Gastroesophageal sphincter (tissue), 4 donors: ENCODE results near the gene PDE1C. TPM values are rescaled to one million over a fixed set of nuclear protein-coding genes. Genes with fewer than 3 reads are reported as not detected.
"Not testable (repeated sequence)": the region's sequence is repeated elsewhere in the genome, so short reads cannot be mapped to it uniquely, and the experiment has no call there.

Experiments used
- ATAC-seq: fragments of 150-250 bp; one replicate; pipeline ENCODE4 v1.9.1; 2016; ENCODE audit warnings: mild to moderate bottlenecking, moderate library complexity
- H3K27ac ChIP-seq, 4 donors: fragments of 200-600 bp; sonication (generic) in 3 of 4; 1 replicate in 3 of 4; 2 replicates in 1 of 4; pipeline ENCODE4 v1.5.1; 2016 to 2019
- H3K27me3 ChIP-seq: fragments of 200-600 bp; sonication (generic); one replicate; pipeline ENCODE4 v1.5.1; 2019
- H3K36me3 ChIP-seq, 2 donors: fragments of 200-600 bp; sonication (generic); one replicate each; pipeline ENCODE4 v1.5.1; 2019; ENCODE audit warnings: control low read depth in 1 of 2
- H3K4me1 ChIP-seq, 3 donors: fragments of 200-600 bp; sonication (generic); 1 replicate in 2 of 3; 2 replicates in 1 of 3; pipeline ENCODE4 v1.5.1; 2016 to 2019; ENCODE audit warnings: control low read depth in 2 of 3
- H3K4me3 ChIP-seq, 2 donors: fragments of 200-600 bp; sonication (generic); one replicate each; pipeline ENCODE4 v1.5.1; 2019; ENCODE audit warnings: mild to moderate bottlenecking in 1 of 2, moderate library complexity in 1 of 2
- H3K9me3 ChIP-seq, 3 donors: fragments of 200-600 bp; sonication (generic); one replicate each; pipeline ENCODE4 v1.5.1; 2017 to 2019; ENCODE audit warnings: control low read depth in 2 of 3
- CTCF ChIP-seq, 4 experiments: fragments of 200-600 bp in 2 of 4; fragments of 450-650 bp in 2 of 4; sonication (generic) in 1 of 4; IDR thresholded peaks; one replicate each; pipeline ENCODE4 v1.5.1; 2017 to 2019; ENCODE audit warnings: antibody characterized with exemption in 4 of 4, mild to moderate bottlenecking in 2 of 4, moderate library complexity in 2 of 4
- EP300 ChIP-seq: sonication (generic); formaldehyde crosslinking; IDR thresholded peaks from one replicate; pipeline ENCODE4 v1.6.1; 2017; ENCODE audit warnings: antibody characterized with exemption, mild to moderate bottlenecking
- POLR2A ChIP-seq, 2 donors: fragments of 450-650 bp; IDR thresholded peaks; one replicate each; pipeline ENCODE4 v1.6.1; 2017; ENCODE audit warnings: antibody characterized with exemption in 2 of 2, mild to moderate bottlenecking in 2 of 2, moderate library complexity in 1 of 2
- POLR2AphosphoS5 ChIP-seq: sonication (generic); formaldehyde crosslinking; IDR thresholded peaks from one replicate; pipeline ENCODE4 v1.6.1; 2017; ENCODE audit warnings: antibody characterized with exemption
- WGBS, 2 donors: methylation state at CpG; one replicate each; pipeline ENCODE4 v1.1.5; 2018; ENCODE audit warnings: low coverage in 1 of 2; 5-methylcytosine and 5-hydroxymethylcytosine counted together
- total RNA-seq, 4 donors: library from RNA; depleted of rRNA; stranded (reverse); fragments of >200 nt; gene quantifications; one replicate each; pipeline ENCODE4 v1.1.0, GENCODE V29; 2016

The PDE1C gene
- total RNA-seq, 4 donors from 2014 or later, result 17.2 to 28.8 (median 21.7) TPM

DNA sequence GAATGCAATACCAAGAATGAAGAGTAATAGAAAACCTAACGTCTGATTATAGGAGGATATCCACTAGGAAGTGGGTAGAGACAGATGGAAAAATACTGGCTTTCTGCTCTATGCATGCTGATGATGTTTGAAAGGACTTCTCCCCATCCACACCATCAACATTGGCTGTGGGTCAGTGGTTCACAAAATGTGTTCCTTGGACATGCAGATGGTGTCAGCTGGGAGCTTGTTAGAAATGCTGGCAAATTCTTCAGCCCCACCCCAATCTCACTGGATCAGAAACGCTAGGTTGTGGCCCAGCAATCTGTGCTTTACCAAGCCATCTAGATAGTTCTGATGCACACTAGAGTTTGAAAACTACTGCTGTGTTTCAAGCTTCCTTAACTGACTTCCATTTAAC, 219.1 kb downstream of the PDE1C start:
- Histone ChIP-seq H3K36me3 (peaks cover 0 to 16% of the 10 kb centered on the region in 2 donors), H3K4me3 (no peak overlapping the region), H3K4me1 (no peaks in the 10 kb centered on the region), H3K9me3 (no peaks in the 10 kb centered on the region), H3K27ac (no peak overlapping the region), H3K27me3 (no peaks in the 10 kb centered on the region)
- WGBS, 2 donors, result 59 to 73% methylated on average over 2 of the region's 2 CpGs
- no peak for ATAC-seq
- no peak for TF ChIP-seq EP300
- no peak for TF ChIP-seq POLR2A (IDR thresholded peaks at IDR 0.05)
- no peak for TF ChIP-seq CTCF (IDR thresholded peaks at IDR 0.05)
- no peak for TF ChIP-seq POLR2AphosphoS5

GRCh38 chr7:31850601-31851000, 219.6 kb downstream of the PDE1C start:
- no peak for TF ChIP-seq EP300
- no peak for TF ChIP-seq POLR2AphosphoS5
- TF ChIP-seq CTCF (IDR thresholded peaks at IDR 0.05), result no peak
- TF ChIP-seq POLR2A (IDR thresholded peaks at IDR 0.05), result no peak

GRCh38 chr7:31850066-31850465, 220.1 kb downstream of the PDE1C start:
- Histone ChIP-seq H3K27ac (no peak overlapping the region), H3K27me3 (no peaks in the 10 kb centered on the region), H3K9me3 (no peaks in the 10 kb centered on the region), H3K36me3 (peaks cover 0 to 16% of the 10 kb centered on the region in 2 donors), H3K4me3 (no peak overlapping the region), H3K4me1 (no peaks in the 10 kb centered on the region)
- TF ChIP-seq CTCF (IDR thresholded peaks at IDR 0.05), result no peak
- TF ChIP-seq POLR2A (IDR thresholded peaks at IDR 0.05), result no peak
- no peak for TF ChIP-seq EP300
- TF ChIP-seq POLR2AphosphoS5, result no peak
- ATAC-seq, result no peak
- 89 to 93% methylated on average over 4 to 5 of the region's 5 CpGs for WGBS, 2 donors

More at GRCh38 chr7:31850601-31851000, 219.6 kb downstream of the PDE1C start:
- Histone ChIP-seq H3K9me3 (no peaks in the 10 kb centered on the region), H3K4me1 (no peaks in the 10 kb centered on the region), H3K27me3 (no peaks in the 10 kb centered on the region), H3K4me3 (no peak overlapping the region), H3K27ac (no peak overlapping the region), H3K36me3 (peaks cover 0 to 16% of the 10 kb centered on the region in 2 donors)
- 77 to 89% methylated on average over 3 to 4 of the region's 4 CpGs for WGBS, 2 donors
- no peak for ATAC-seq

GRCh38 chr7:31835471-31835870, 234.7 kb downstream of the PDE1C start:
- peaks cover 0 to 5% of the 10 kb centered on the region in 2 donors for H3K36me3 ChIP-seq
- 61 to 83% methylated on average over 4 of the region's 4 CpGs for WGBS, 2 donors
- no peak overlapping the region for H3K4me3 ChIP-seq
- H3K27me3 ChIP-seq, result no peaks in the 10 kb centered on the region
- no peaks in the 10 kb centered on the region for H3K4me1 ChIP-seq
- H3K27ac ChIP-seq, result no peak overlapping the region
- TF ChIP-seq POLR2AphosphoS5 (no peak), EP300 (no peak), CTCF (IDR thresholded peaks at IDR 0.05) (no peak)
- no peaks in the 10 kb centered on the region for H3K9me3 ChIP-seq
- no peak for ATAC-seq

DNA sequence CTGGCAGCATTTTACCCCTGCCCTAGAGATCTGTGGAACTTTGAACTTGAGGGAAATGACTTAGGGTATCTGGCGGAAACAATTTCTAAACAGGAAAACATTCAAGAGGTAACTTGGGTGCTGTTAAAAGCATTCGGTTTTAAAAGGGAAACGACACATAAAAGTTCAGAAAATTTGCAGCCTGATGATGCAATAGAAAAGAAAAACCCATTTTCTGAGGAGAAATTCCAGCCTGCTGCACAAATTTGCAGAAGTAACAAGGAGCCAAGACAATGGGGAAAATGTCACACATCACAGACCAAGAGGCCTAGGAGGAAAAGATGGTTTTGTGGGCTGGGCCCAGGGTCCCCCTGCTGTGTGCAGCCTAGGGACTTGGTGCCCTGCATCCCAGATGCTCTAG, 236.6 kb downstream of the PDE1C start:
- H3K9me3 ChIP-seq, H3K4me1 ChIP-seq, H3K27me3 ChIP-seq, H3K4me3 ChIP-seq, H3K27ac ChIP-seq, H3K36me3 ChIP-seq, ATAC-seq: not testable (repeated sequence)
- 83% methylated on average over 3 of the region's 3 CpGs; no CpG with 5 or more reads in 1 of the 2 donors for WGBS, 2 donors

DNA sequence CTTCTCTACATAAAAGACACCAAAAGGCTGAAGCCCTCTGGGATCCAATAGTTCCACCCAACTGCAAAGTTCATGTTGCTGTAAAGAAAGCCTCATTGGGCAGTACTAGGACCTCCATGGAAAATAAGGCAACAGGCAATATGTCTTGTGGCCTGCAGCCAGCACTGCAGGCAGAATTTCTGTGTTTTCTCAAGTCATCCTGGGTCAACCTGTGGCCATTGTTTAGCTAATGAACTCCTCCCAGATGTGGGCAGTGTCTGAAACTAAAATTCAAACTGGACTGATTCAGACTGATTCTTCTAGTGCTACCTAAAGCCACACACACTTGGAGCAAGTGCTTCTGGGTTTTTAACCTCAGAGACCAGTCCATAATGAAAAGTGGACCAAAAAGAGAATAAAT, 241.7 kb downstream of the PDE1C start:
- Histone ChIP-seq H3K9me3 (no peaks in the 10 kb centered on the region), H3K4me3 (no peak overlapping the region), H3K27ac (no peak overlapping the region), H3K27me3 (no peaks in the 10 kb centered on the region), H3K4me1 (no peaks in the 10 kb centered on the region), H3K36me3 (peaks cover 0 to 37% of the 10 kb centered on the region in 2 donors)
- TF ChIP-seq POLR2A (IDR thresholded peaks at IDR 0.05) (no peak), EP300 (no peak), POLR2AphosphoS5 (no peak), CTCF (IDR thresholded peaks at IDR 0.05) (no peak)
- ATAC-seq, result no peak
